GM12891 (cell line): Measurements from ENCODE around the gene MMP28.

Experiments used
- DNase-seq: peaks from one replicate; pipeline ENCODE4 v3.0.0; 2011; ENCODE audit warnings: low spot score; ENCODE audit not compliant: insufficient read length
- FAIRE-seq: peaks from 2 replicates; lab custom pipeline; 2011; peaks lifted over from hg19 to GRCh38; lab: Jason Lieb, UNC
- PAX5 ChIP-seq: IDR thresholded peaks from 2 replicates; pipeline ENCODE4 v1.6.1; 2011; ENCODE audit warnings: low read length, moderate library complexity, mild to moderate bottlenecking; ENCODE audit not compliant: insufficient read depth, severe bottlenecking
- POLR2A ChIP-seq: IDR thresholded peaks from 2 replicates; pipeline ENCODE4 v1.6.1; 2011; ENCODE audit warnings: low read depth, low read length, control low read depth
- POLR2AphosphoS5 ChIP-seq: IDR thresholded peaks from 2 replicates; pipeline ENCODE4 v1.6.1; 2011; ENCODE audit warnings: low read depth, low read length, control low read depth
- POU2F2 ChIP-seq: IDR thresholded peaks from 2 replicates; pipeline ENCODE4 v1.6.1; 2011; ENCODE audit warnings: low read depth, mild to moderate bottlenecking, control low read depth, low read length, moderate library complexity
- SPI1 ChIP-seq: IDR thresholded peaks from 2 replicates; pipeline ENCODE4 v1.6.1; 2011; ENCODE audit warnings: low read depth, low read length, control low read depth
- TAF1 ChIP-seq: IDR thresholded peaks from 2 replicates; pipeline ENCODE4 v1.6.1; 2011; ENCODE audit warnings: low read depth, low read length, control low read depth

Gene MMP28

GRCh38 chr17:35740216-35740615 lies 55.2 kb downstream of the MMP28 start:
- FAIRE-seq: no peak
- no peak for DNase-seq
- no peak for TF ChIP-seq POLR2AphosphoS5
- no peak for TF ChIP-seq SPI1
- TF ChIP-seq POLR2A: no peak

- no peak for FAIRE-seq
- TF ChIP-seq SPI1 (no peak), PAX5 (no peak), POLR2AphosphoS5 (no peak), TAF1 (no peak), POLR2A (no peak), POU2F2 (no peak)
- no peak for DNase-seq
Measured at GRCh38 chr17:35738519-35739133, 56.8 kb downstream of the MMP28 start.

- FAIRE-seq: no peak
- TF ChIP-seq POU2F2: no peak
- TF ChIP-seq POLR2A: no peak
- TF ChIP-seq POLR2AphosphoS5: no peak
- TF ChIP-seq SPI1: no peak
- no peak for TF ChIP-seq TAF1
- no peak for TF ChIP-seq PAX5
- no peak for DNase-seq
Measured at GRCh38 chr17:35736236-35736635, 59.2 kb downstream of the MMP28 start.

GRCh38 chr17:35735036-35735805 lies 60.2 kb downstream of the MMP28 start:
- DNase-seq: no peak
- FAIRE-seq: no peak
- TF ChIP-seq TAF1 (no peak), PAX5 (no peak), POLR2AphosphoS5 (no peak)

- no peak for FAIRE-seq
- TF ChIP-seq PAX5 (no peak), POLR2AphosphoS5 (no peak), SPI1 (no peak), POU2F2 (no peak), TAF1 (no peak), POLR2A (no peak)
Measured at GRCh38 chr17:35734396-35734795, 61.0 kb downstream of the MMP28 start.

GRCh38 chr17:35733366-35733765 lies 62.1 kb downstream of the MMP28 start:
- no peak for DNase-seq
- no peak for TF ChIP-seq POLR2AphosphoS5
- TF ChIP-seq TAF1: no peak
- no peak for TF ChIP-seq POLR2A
- TF ChIP-seq PAX5: no peak
- TF ChIP-seq SPI1: no peak
- no peak for TF ChIP-seq POU2F2
- no peak for FAIRE-seq

More at GRCh38 chr17:35734396-35734795, 61.0 kb downstream of the MMP28 start:
- no peak for DNase-seq

GRCh38 chr17:35732806-35733136 lies 62.7 kb downstream of the MMP28 start:
- DNase-seq (no peak), FAIRE-seq (no peak)
- no peak for TF ChIP-seq POLR2A
- TF ChIP-seq POU2F2: no peak
- TF ChIP-seq SPI1: no peak
- no peak for TF ChIP-seq POLR2AphosphoS5
- no peak for TF ChIP-seq PAX5
- no peak for TF ChIP-seq TAF1

GRCh38 chr17:35731917-35732805 lies 63.3 kb downstream of the MMP28 start:
- FAIRE-seq: no peak
- TF ChIP-seq POU2F2: no peak
- TF ChIP-seq SPI1: no peak
- no peak for TF ChIP-seq TAF1
- no peak for TF ChIP-seq PAX5
- TF ChIP-seq POLR2AphosphoS5: no peak
- no peak for TF ChIP-seq POLR2A
- no peak for DNase-seq

- TF ChIP-seq PAX5: no peak
- TF ChIP-seq POLR2AphosphoS5: no peak
- no peak for TF ChIP-seq POU2F2
- TF ChIP-seq TAF1: no peak
- no peak for TF ChIP-seq SPI1
- TF ChIP-seq POLR2A: no peak
- DNase-seq: peak; percentile 70
- no peak for FAIRE-seq
Measured at GRCh38 chr17:35731239-35731916, 64.1 kb downstream of the MMP28 start, which contains the start of gene RASL10B. Gene RASL10B (plus strand): TSS chr17:35731639. CDS start chr17:35735185, 3,546 bp downstream.
